Vagina (tissue), 2 donors: ENCODE results near the gene RAPGEF6. TPM values are rescaled to one million over a fixed set of nuclear protein-coding genes. Genes with fewer than 3 reads are reported as not detected.

Source experiments
- DNase-seq, 2 donors: peaks; one replicate each; pipeline ENCODE4 v3.0.0-alpha.2; 2017; ENCODE audit errors: extremely low spot score in 2 of 2
- H3K27ac ChIP-seq: fragments of 200-600 bp; sonication (generic); one replicate; pipeline ENCODE4 v1.5.1; 2019
- H3K27me3 ChIP-seq: fragments of 200-600 bp; sonication (generic); one replicate; pipeline ENCODE4 v1.5.1; 2019
- H3K36me3 ChIP-seq, 2 donors: fragments of 200-600 bp; sonication (generic); one replicate each; pipeline ENCODE4 v1.5.1; 2017 to 2019
- H3K4me1 ChIP-seq: fragments of 200-600 bp; sonication (generic); one replicate; pipeline ENCODE4 v1.5.1; 2019
- H3K4me3 ChIP-seq, 2 donors: fragments of 200-600 bp; sonication (generic); 1 replicate in 1 of 2; 2 replicates in 1 of 2; pipeline ENCODE4 v1.5.1; 2016 to 2019
- H3K9me3 ChIP-seq: fragments of 200-600 bp; sonication (generic); one replicate; pipeline ENCODE4 v1.5.1; 2019
- POLR2A ChIP-seq, 2 donors: fragments of 450-650 bp; IDR thresholded peaks; one replicate each; pipeline ENCODE4 v1.6.1; 2017; ENCODE audit warnings: antibody characterized with exemption in 2 of 2, mild to moderate bottlenecking in 2 of 2, moderate library complexity in 2 of 2
- POLR2AphosphoS5 ChIP-seq, 2 donors: sonication (generic); formaldehyde crosslinking; IDR thresholded peaks; one replicate each; pipeline ENCODE4 v1.9.0; 2017; ENCODE audit warnings: antibody characterized with exemption in 2 of 2, mild to moderate bottlenecking in 2 of 2, low read depth in 1 of 2; ENCODE audit not compliant: insufficient read depth in 1 of 2
- intact Hi-C: fragments of 100-400 bp; cut with DNase I; formaldehyde crosslinking; loops from one replicate; pipeline ENCODE4 v1.15.1; 2023
- total RNA-seq: library from RNA; depleted of rRNA; stranded (reverse); fragments of >200 nt; gene quantifications from one replicate; pipeline ENCODE4 v1.2.3, GENCODE V29; 2016
- TF ChIP-seq, protein P1 (sequence below), 3 experiments: fragments of 450-650 bp in 2 of 3; fragments of 200-600 bp in 1 of 3; sonication (generic) in 1 of 3; IDR thresholded peaks; one replicate each; pipeline ENCODE4 v1.5.1; 2017 to 2019; ENCODE audit warnings: antibody characterized with exemption in 3 of 3, mild to moderate bottlenecking in 2 of 3, moderate library complexity in 2 of 3

RAPGEF6 gene
- total RNA-seq, 1 donor from 2014 or later = 19.2 TPM

DNA sequence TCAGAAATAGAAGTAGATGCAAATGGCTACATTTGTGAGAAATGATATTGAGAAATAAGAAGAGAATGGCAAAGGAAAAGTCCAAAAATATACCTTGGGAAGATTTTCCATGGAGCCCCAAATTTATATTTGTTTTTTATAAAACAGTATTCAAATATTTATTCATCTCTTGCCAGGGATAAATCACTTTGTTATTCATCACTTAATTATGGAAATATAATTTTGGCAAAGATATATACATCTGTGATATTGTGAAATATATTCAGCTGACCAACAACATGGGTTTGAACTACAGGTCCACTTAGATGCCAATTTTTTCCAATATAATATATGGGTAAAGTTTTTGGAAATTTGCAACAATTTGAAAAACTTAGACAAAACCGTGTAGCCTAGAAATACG lies 19.7 kb upstream of the RAPGEF6 start:
- Histone ChIP-seq H3K4me3 (no peak overlapping the region), H3K27ac (no peak overlapping the region), H3K36me3 (peaks cover 0 to 27% of the 10 kb centered on the region in 2 donors), H3K9me3 (no peaks in the 10 kb centered on the region), H3K4me1 (no peaks in the 10 kb centered on the region), H3K27me3 (no peaks in the 10 kb centered on the region)
- no peak for DNase-seq
- no peak for TF ChIP-seq POLR2AphosphoS5 (IDR thresholded peaks at IDR 0.05; ENCODE audit: insufficient read depth in 1 of 2, low read depth in 1 of 2)
- intact Hi-C loops = no loop called here

DNA sequence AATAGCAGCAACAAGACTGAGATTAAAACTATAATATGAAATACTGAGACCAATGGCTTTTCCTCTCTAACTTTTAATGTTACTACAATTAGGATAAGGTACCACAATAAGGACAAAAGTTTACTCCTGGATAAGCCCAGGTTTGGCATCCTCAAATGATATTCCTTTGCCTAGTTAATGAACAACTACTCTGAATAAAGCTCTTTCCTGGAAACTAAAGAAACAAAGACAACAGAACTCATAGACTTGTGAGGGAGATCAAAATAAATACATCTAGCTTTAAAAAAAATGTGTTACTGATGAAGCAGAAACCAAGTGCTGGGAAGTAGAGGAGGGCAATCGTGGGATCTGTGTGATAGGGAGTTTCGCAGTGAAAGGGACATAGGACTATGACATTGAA lies 19.3 kb upstream of the RAPGEF6 start:
- peaks cover 0 to 22% of the 10 kb centered on the region in 2 donors for H3K36me3 ChIP-seq
- TF ChIP-seq, protein P1, sequence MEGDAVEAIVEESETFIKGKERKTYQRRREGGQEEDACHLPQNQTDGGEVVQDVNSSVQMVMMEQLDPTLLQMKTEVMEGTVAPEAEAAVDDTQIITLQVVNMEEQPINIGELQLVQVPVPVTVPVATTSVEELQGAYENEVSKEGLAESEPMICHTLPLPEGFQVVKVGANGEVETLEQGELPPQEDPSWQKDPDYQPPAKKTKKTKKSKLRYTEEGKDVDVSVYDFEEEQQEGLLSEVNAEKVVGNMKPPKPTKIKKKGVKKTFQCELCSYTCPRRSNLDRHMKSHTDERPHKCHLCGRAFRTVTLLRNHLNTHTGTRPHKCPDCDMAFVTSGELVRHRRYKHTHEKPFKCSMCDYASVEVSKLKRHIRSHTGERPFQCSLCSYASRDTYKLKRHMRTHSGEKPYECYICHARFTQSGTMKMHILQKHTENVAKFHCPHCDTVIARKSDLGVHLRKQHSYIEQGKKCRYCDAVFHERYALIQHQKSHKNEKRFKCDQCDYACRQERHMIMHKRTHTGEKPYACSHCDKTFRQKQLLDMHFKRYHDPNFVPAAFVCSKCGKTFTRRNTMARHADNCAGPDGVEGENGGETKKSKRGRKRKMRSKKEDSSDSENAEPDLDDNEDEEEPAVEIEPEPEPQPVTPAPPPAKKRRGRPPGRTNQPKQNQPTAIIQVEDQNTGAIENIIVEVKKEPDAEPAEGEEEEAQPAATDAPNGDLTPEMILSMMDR (IDR thresholded peaks at IDR 0.05) = no peak
- TF ChIP-seq POLR2A (IDR thresholded peaks at IDR 0.05) (no peak), POLR2AphosphoS5 (IDR thresholded peaks at IDR 0.05; ENCODE audit: insufficient read depth in 1 of 2, low read depth in 1 of 2) (no peak)
- no peak overlapping the region for H3K4me3 ChIP-seq
- H3K4me1 ChIP-seq = no peaks in the 10 kb centered on the region
- H3K27me3 ChIP-seq = no peaks in the 10 kb centered on the region
- intact Hi-C loops = no loop called here
- DNase-seq = no peak
- no peaks in the 10 kb centered on the region for H3K9me3 ChIP-seq
- H3K27ac ChIP-seq = no peak overlapping the region

DNA sequence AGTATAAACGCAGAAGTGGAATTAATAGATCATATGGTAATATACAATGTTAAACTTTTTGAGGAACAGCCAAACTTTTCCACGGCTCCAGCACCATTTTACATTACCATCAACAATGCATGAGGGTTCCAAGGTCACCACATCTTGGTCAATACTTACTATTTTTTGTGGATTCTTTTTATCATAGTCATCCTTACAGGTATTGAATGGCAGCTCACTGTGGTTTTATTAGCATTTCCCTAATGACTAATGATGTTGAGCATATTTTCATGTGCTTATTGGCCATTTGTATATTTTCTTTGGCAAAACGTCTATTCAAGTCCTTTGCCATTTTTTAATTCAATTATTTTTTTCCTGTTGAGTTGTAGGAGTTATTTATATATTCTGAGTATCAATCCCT lies 14.1 kb upstream of the RAPGEF6 start:
- H3K9me3 ChIP-seq = no peaks in the 10 kb centered on the region
- no peaks in the 10 kb centered on the region for H3K4me1 ChIP-seq
- no peak overlapping the region for H3K4me3 ChIP-seq
- intact Hi-C loops = no loop called here
- H3K27ac ChIP-seq = no peak overlapping the region
- H3K36me3 ChIP-seq = peaks cover 0 to 27% of the 10 kb centered on the region in 2 donors
- TF ChIP-seq, protein P1 (IDR thresholded peaks at IDR 0.05) = no peak
- TF ChIP-seq POLR2A (IDR thresholded peaks at IDR 0.05) (no peak), POLR2AphosphoS5 (IDR thresholded peaks at IDR 0.05; ENCODE audit: insufficient read depth in 1 of 2, low read depth in 1 of 2) (no peak)
- H3K27me3 ChIP-seq = no peaks in the 10 kb centered on the region
- DNase-seq = no peak

DNA sequence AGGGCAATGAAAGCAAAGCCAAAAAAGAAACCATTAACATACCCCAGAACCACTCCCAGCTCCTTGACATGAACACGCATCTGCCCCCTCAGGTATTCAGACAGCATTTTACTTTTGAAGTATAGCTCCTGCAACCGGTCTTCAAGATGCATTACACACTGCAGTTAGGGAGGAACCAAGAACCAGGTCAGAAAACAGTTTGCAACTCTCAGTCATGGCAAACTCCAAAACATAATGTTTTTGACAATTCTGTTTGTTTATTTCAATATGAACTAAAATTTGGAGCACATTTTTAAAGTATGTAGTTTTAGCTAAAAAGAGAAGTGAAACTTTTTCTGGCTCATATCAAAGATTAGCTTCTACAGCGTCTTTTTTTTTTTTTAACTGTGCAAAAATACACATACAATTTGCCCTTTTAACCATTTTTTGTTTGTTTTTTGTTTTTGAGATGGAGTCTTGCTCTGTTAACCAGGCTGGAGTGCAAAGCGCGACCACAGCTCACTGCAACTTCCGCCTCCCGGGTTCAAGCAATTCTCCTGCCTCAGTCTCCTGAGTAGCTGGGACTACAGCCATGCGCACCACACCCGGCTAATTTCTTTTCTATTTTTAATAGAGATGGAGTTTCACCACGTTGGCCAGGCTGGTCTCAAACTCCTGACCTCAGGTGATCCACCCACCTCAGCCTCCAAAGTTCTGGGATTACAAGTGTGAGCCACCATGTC lies 12.2 kb upstream of the RAPGEF6 start:
- Histone ChIP-seq H3K27ac (no peak overlapping the region), H3K9me3 (no peaks in the 10 kb centered on the region), H3K4me3 (no peak overlapping the region), H3K36me3 (peaks cover 0 to 12% of the 10 kb centered on the region in 2 donors), H3K4me1 (no peaks in the 10 kb centered on the region), H3K27me3 (no peaks in the 10 kb centered on the region)
- intact Hi-C loops = no loop called here
- DNase-seq = no peak
- TF ChIP-seq POLR2A (IDR thresholded peaks at IDR 0.05) = no peak
- TF ChIP-seq, protein P1 (IDR thresholded peaks at IDR 0.05) = no peak

DNA sequence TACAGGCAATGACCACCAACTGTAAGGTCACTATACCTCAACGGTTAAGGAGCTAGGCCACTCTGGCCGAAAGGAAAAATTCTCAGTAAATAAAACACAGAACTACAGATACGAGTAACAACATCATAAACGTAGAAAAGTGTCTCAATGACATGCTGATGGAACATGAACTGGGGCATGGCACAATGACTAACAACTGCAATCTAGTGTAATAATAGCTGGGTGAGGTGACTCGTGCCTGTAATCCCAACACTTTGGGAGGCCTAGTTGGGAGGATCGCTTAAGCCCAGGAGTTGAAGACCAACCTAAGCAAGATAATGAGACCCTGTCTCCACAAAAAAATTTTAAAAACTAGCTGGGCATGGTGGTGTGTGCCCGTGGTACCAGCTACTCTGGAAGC lies 9.8 kb upstream of the RAPGEF6 start:
- TF ChIP-seq POLR2AphosphoS5 (IDR thresholded peaks at IDR 0.05; ENCODE audit: insufficient read depth in 1 of 2, low read depth in 1 of 2) (no peak), POLR2A (IDR thresholded peaks at IDR 0.05) (no peak)
- TF ChIP-seq, protein P1 (IDR thresholded peaks at IDR 0.05) = no peak
- peaks cover 0 to 6% of the 10 kb centered on the region in 2 donors for H3K36me3 ChIP-seq
- H3K27ac ChIP-seq = no peak overlapping the region
- H3K9me3 ChIP-seq = no peaks in the 10 kb centered on the region
- H3K4me1 ChIP-seq = no peaks in the 10 kb centered on the region
- intact Hi-C loops = no loop called here
- no peaks in the 10 kb centered on the region for H3K27me3 ChIP-seq
- no peak overlapping the region for H3K4me3 ChIP-seq
- no peak for DNase-seq
